ENCODE results near the gene DTYMK. TPM values are rescaled to one million over a fixed set of nuclear protein-coding genes. Genes with fewer than 3 reads are reported as not detected.

The DTYMK gene
- total and polyA plus RNA-seq, 2 of the 4 experiments (the other 2 are of a cell fraction), result 31.7 to 50.1 TPM

DNA sequence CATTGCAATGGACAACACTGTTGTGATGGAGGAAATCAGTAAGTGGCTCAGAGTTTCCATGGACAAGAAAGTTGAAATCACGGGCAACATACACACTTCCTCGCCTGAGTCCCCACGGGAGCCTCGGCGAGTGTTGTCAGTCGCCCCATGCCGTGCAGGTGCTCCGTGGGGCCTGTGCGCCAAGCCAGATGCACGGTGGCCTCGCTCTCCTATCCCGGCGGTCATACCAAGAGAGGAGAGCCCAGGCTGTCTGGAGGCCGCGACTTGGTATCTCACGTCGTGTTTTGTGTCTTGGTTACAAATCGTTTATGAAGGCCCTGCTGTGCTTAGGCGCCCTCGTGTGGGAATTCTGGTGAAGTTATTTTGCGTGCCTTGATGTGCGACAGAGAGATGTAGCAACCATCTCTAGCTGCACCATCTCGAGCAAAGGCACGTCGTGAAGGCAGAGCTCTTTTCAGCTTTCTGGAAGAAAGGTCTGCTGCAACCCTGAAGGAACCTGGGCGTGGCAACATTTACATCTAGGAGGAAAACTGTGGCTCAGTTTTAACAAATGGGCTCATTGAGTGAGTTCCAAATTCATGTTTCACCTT, 27.4 kb downstream of the DTYMK start:
- Histone ChIP-seq H3K36me3 (ENCODE audit: control insufficient read depth, insufficient read depth, low read length) (peaks cover 42% of the 10 kb centered on the region), H2BK20ac (ENCODE audit: low read depth, low read length) (no peak overlapping the region), H3K4ac (ENCODE audit: low read depth, low read length) (no peak overlapping the region), H3K23ac (ENCODE audit: low read depth, low read length) (no peak overlapping the region), H3K9me3 (ENCODE audit: control insufficient read depth, insufficient read depth, low read length) (no peaks in the 10 kb centered on the region), H3K4me1 (ENCODE audit: control insufficient read depth, insufficient read depth, low read length) (no peaks in the 10 kb centered on the region), H2AK5ac (ENCODE audit: low read depth, low read length) (no peak overlapping the region), H3K27me3 (ENCODE audit: control insufficient read depth, insufficient read depth, low read length) (no peaks in the 10 kb centered on the region), H2BK5ac (ENCODE audit: low read depth, low read length, poor library complexity, severe bottlenecking) (no peak overlapping the region), H4K20me1 (ENCODE audit: insufficient read depth, low read length) (no peaks in the 10 kb centered on the region; the same call in 1 of the 2 replicates), H4K5ac (ENCODE audit: low read depth, low read length) (no peak overlapping the region), H2BK120ac (ENCODE audit: low read depth, low read length) (no peak overlapping the region), H3K14ac (replicated peaks; ENCODE audit: low read depth, low read length) (no peak overlapping the region), H3K9ac (ENCODE audit: low read depth, low read length) (no peak overlapping the region), H3K4me3 (ENCODE audit: insufficient read depth, low read depth, low read length) (no peak overlapping the region), H2AFZ (replicated peaks; ENCODE audit: low read length, poor library complexity) (no peak overlapping the region), H3K4me2 (ENCODE audit: low read depth, low read length) (no peak overlapping the region), H2BK15ac (ENCODE audit: low read depth, low read length) (no peak overlapping the region), H3K9me1 (ENCODE audit: insufficient read depth, low read length) (no peaks in the 10 kb centered on the region), H2AK9ac (replicated peaks; ENCODE audit: low read depth, low read length, poor library complexity) (no peak overlapping the region), H3K18ac (ENCODE audit: low read depth, low read length) (no peak overlapping the region), H3K79me1 (ENCODE audit: low read depth in 1 of 2, low read length in 2 of 2) (peaks cover 0 to 4% of the 10 kb centered on the region in 2 experiments; a peak in 2 of 4 replicates), H3K56ac (ENCODE audit: extremely low read depth, insufficient read depth, low read length) (no peak overlapping the region), H3K27ac (ENCODE audit: insufficient read depth, low read length) (no peak overlapping the region), H4K91ac (ENCODE audit: insufficient read depth, low read depth, low read length) (no peak overlapping the region), H4K8ac (ENCODE audit: low read depth in 2 of 2, low read length in 2 of 2) (no peak overlapping the region)
- peak; percentile 89 for ATAC-seq (ENCODE audit: low read depth)
- POLR2A ChIA-PET (ENCODE audit: unreplicated experiment), result no interaction called here
- peak; percentile 73 for DNase-seq
- CTCF ChIA-PET, result interaction anchor here (0.6 to 0.8 kb wide), 4 partner anchors 9 to 43 kb away, joined by 3 to 5 read pairs (median 4); no protein-coding TSS in a partner anchor
- intact Hi-C loops (cut with micrococcal nuclease), result loop anchor here (2.0 to 5.0 kb wide), 2 partner anchors 152 to 302 kb away; partner anchors contain the start of gene FARP2
- dilution Hi-C loops (cut with HindIII; ENCODE audit: low sequenced_read_pairs, unreplicated experiment), result no loop called here
- WGBS, 2 experiments (ENCODE audit: extremely low coverage in 2 of 2, insufficient read length in 1 of 2), result 61% methylated on average over 18 of the region's 26 CpGs; no CpG with 5 or more reads in 1 of the 2 experiments
- in situ Hi-C loops (cut with MboI; ENCODE audit: low sequenced_read_pairs), result loop anchor here (25.0 kb wide), 1 partner anchor 797 kb away; the partner anchor contains the start of gene AGXT
- no TSS peak for BruUV-seq (replicated peaks)
- TF ChIP-seq MAFK (IDR thresholded peaks at IDR 0.05; ENCODE audit: low read depth, low read length) (no peak), CHD1 (IDR thresholded peaks at IDR 0.05; ENCODE audit: low read depth, low read length) (no peak), NFE2L2 (IDR thresholded peaks at IDR 0.05; ENCODE audit: low read depth, low read length) (no peak), MXI1 (IDR thresholded peaks at IDR 0.05; ENCODE audit: borderline replicate concordance, low read depth, low read length) (peak; percentile 48; the same call in 1 of the 2 replicates), BHLHE40 (IDR thresholded peaks at IDR 0.05; ENCODE audit: low read depth, low read length) (no peak), MAZ (IDR thresholded peaks at IDR 0.05; ENCODE audit: borderline replicate concordance, low read depth, low read length) (0 out of 2 replicates have a peak, but pooled peaks have one; percentile 12), FOS (IDR thresholded peaks at IDR 0.05; ENCODE audit: low read depth, low read length) (no peak), RAD21 (IDR thresholded peaks at IDR 0.05; ENCODE audit: low read length) (peak; percentile 88), SMC3 (IDR thresholded peaks at IDR 0.05; ENCODE audit: low read depth, low read length) (peak; percentile 73), CEBPB (IDR thresholded peaks at IDR 0.05; ENCODE audit: low read depth, low read length) (peak; percentile 79), RFX5 (IDR thresholded peaks at IDR 0.05; ENCODE audit: low read depth, low read length) (no peak), POLR2A (IDR thresholded peaks at IDR 0.05; ENCODE audit: low read depth, low read length) (no peak)
- TF ChIP-seq, protein P1, sequence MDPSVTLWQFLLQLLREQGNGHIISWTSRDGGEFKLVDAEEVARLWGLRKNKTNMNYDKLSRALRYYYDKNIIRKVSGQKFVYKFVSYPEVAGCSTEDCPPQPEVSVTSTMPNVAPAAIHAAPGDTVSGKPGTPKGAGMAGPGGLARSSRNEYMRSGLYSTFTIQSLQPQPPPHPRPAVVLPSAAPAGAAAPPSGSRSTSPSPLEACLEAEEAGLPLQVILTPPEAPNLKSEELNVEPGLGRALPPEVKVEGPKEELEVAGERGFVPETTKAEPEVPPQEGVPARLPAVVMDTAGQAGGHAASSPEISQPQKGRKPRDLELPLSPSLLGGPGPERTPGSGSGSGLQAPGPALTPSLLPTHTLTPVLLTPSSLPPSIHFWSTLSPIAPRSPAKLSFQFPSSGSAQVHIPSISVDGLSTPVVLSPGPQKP (IDR thresholded peaks at IDR 0.05; ENCODE audit: borderline replicate concordance, low read depth, low read length), result no peak
- TF ChIP-seq, protein P2, sequence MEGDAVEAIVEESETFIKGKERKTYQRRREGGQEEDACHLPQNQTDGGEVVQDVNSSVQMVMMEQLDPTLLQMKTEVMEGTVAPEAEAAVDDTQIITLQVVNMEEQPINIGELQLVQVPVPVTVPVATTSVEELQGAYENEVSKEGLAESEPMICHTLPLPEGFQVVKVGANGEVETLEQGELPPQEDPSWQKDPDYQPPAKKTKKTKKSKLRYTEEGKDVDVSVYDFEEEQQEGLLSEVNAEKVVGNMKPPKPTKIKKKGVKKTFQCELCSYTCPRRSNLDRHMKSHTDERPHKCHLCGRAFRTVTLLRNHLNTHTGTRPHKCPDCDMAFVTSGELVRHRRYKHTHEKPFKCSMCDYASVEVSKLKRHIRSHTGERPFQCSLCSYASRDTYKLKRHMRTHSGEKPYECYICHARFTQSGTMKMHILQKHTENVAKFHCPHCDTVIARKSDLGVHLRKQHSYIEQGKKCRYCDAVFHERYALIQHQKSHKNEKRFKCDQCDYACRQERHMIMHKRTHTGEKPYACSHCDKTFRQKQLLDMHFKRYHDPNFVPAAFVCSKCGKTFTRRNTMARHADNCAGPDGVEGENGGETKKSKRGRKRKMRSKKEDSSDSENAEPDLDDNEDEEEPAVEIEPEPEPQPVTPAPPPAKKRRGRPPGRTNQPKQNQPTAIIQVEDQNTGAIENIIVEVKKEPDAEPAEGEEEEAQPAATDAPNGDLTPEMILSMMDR (conservative IDR thresholded peaks at IDR 0.05; ENCODE audit: low read depth, low read length), result peak; percentile 77
- TF ChIP-seq, protein P3, sequence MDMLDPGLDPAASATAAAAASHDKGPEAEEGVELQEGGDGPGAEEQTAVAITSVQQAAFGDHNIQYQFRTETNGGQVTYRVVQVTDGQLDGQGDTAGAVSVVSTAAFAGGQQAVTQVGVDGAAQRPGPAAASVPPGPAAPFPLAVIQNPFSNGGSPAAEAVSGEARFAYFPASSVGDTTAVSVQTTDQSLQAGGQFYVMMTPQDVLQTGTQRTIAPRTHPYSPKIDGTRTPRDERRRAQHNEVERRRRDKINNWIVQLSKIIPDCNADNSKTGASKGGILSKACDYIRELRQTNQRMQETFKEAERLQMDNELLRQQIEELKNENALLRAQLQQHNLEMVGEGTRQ (IDR thresholded peaks at IDR 0.05; ENCODE audit: low read depth, low read length), result no peak
